H4 (cell line): ENCODE measurements around the gene C1orf21. TPM values are rescaled to one million over a fixed set of nuclear protein-coding genes. Genes with fewer than 3 reads are reported as not detected.

Experiments
- DNase-seq: peaks from one replicate; pipeline ENCODE4 v3.0.0-alpha.2; 2015; ENCODE audit warnings: low spot score
- total RNA-seq: library from RNA; depleted of rRNA; stranded (reverse); fragments of >200 nt; shearing (Covaris generic); gene quantifications from 2 replicates; pipeline ENCODE4 v1.2.3, GENCODE V29; 2014

Gene C1orf21
- total RNA-seq, 1 experiment from 2014 or later: 24.0 TPM

DNA sequence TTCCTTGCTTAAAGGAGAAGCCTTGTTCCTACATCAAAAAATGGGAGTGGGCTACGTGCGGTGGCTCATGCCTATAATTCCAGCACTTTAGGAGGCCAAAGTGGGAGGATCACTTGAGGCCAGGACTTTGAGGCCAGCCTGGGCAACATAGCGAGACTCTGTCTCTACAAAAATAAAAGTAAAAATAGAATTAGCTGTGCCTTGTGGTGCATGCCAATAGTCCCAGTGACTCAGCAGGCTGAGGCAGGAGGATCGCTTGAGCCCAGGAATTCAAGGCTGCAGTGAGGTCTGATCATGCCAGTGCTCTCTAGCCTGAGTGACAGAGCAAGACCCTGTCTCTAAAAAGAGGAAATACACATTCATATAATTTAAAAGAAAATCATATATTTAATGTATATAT, 127.1 kb downstream of the C1orf21 start:
- peak; percentile 58 for DNase-seq

DNA sequence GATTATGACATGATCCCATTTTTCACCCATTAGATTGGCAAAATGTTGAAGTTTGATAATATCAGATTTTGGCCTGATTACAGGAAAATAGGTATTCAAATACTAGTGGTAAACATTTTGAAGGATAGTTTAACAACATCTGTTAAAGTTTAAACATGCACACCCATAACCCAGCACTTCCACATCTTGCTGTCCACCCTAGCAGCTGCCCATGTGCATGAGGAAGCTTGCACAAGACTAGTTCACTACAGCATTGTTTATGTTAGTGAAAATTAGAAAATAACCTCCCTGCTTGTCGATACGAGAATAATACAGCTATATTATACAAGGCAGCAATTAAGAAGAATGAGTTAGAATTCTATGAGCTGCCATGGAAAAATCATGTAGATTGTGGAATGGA, 127.6 kb downstream of the C1orf21 start:
- no peak for DNase-seq

DNA sequence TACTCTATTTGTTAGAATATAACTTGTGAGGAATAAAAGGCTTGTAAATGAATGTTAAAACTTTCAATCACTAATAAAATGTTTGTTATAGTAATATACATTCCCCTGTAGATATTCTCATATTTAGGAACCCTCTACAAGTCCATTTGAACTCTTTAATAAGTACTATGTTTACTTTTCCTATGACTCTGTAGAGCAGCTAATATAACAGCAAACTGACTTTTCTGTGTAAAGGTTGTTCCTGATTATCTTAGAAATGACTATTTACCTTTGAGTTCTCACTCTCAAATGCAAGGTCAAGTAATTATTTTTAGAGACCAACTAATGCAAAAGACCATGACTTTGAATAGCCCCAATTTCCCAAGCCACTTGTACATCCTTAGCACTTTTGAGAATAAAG, 130.3 kb downstream of the C1orf21 start:
- DNase-seq: no peak

DNA sequence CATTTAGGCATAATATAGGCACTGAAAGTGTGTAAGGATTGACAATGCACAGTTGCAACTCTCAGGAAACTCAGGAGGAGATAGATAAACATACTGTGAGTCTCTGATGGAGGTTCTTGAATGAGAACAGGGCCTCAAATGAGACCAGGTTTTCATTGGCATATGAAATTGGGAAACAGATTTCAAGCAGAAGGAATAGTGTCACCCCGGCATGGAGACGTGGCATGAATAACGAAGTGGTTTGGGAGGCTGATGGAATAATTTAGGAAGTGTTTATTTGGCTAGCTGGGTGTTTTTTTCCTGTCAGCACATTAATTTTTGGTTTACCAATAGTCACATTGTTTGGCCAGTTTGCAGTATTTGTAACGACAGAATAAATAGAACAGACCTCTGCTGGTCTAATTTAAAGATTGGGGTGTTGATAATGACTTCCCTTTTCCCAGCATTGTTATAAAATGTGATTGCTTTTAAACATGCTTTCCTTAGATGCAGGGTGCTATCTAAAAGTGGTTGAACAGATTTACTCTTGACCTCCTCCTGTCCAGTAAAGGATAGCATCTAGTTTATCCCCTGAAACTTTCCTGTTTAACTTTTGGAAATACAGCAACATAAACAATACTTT, 132.0 kb downstream of the C1orf21 start:
- no peak for DNase-seq

DNA sequence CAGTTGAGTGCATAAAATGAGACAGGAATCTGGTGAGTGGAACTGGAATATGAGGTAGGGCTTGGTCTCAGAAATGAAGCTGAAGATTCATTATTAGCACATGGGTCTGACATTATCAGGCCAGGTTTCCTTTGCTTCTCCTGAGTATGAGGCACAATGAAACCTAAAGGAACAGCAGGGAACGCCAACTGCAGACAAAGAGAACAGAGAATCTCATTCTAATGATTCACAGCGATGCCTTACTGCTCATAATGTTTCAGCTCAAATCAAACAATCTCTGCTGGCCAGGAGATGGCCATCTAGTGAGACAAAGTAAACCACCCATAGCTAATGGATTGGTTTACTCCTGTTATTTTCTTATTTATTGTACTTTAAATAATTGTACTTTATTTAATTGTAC, 133.5 kb downstream of the C1orf21 start:
- no peak for DNase-seq

DNA sequence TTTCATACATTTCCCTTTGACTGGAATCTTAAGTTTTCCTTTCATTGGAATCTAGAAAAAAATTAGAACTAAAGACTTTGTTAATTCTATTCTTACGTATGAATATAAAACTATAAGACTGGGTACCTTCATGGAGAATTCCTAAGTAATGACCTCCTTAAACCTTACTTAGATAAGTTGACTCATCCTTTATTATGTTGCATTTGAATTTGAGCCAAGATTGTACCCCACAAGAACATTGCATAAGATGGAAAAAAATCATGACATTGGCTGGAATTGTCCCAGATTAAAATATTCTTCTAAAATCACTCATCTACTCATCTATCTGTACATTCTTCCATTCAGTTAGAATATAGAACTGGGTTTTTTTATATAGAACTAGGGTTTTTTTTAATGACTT, 137.4 kb downstream of the C1orf21 start:
- no peak for DNase-seq

DNA sequence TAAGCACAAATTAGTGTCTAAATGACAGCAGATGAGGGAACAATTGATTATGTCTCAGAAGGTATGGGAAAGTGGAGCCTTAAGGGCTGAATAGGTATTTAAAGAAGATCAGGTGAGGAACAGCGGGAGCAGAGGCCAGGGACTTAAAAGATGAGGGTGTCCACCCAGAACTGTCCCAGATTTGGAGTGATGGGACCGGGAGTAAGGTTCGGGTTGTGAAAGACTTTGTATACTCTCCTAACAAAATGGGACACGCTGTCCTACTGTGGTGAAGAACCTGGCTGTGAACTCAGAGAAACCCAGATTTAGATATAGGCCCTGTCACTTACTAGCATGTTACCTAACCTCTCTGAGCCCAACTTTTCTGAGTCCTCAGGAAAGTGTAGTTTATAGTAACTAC, 140.6 kb downstream of the C1orf21 start:
- DNase-seq: no peak

DNA sequence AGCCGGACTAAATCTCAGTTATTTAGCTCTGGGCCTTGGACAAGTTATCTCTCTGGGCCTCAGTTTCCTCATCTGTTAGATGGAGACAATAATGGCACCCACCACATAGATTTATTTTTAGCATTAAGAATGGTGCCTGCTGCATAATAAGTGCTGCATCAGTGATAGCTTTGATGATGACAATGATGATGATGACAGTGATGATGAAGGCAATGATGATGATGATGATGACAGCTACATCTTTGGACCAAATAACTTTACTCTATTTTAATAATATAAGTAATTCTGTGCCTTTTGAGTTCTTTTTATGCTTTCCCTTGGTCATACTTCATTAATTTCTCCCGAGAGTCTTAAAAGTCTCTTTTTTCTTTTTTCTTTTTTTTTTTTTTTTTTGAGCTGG, 143.4 kb downstream of the C1orf21 start:
- DNase-seq: no peak

DNA sequence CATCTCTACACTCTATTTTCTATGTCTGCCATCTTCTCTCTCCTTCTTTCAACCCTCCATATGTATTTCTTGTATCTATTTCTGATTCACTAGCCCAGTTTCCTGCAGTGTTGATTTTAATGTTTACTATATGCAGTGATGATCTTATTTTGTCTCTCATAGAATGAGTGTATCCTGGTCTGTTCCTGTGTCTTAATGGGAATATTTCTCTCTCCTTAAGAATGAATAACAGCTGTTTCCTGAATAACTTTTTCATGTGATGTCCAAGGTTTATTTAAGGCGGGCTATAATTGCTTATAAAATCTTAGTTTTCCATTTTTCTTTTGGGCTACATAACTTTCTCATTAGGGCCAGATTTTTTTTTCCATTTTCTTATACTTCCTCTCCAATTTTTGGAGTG, 144.5 kb downstream of the C1orf21 start:
- no peak for DNase-seq

DNA sequence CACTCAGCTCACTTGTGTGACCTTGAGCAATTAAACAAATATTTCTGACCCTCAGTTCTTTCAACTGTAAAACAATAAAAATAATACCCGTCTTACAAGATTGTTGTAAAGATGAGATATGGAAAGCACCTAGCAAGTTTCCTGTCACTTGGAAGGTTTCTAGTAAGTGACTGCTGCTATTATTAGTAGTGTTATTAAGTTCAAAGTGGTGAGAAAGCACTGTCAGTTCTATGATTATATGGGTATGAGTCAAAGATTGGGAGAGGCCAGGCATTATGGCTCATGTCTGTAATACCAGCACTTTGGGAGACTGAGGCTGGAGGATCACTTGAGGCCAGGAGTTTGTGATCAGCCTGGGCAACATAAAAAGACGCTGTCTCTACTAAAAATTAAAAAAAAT, 145.4 kb downstream of the C1orf21 start:
- no peak for DNase-seq

DNA sequence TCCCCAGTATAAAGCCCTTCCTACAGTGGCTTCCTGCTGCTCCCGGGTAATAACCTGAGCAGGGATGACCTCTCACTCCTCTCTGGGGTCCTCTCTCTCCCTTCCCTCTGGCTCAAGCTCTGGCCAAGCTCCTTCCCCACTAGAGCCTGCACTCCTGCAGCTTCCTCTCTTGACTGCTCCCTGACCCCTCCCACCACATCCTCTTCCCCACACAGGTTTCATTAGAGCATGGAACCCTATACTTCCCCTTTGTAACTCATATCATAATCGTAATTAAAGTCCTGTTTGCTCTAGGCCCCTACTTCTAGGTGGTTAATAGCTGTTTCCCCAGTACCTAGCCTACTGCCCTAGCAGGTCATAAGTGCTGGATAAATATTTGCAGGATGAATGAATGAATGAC, 146.2 kb downstream of the C1orf21 start:
- DNase-seq: no peak

DNA sequence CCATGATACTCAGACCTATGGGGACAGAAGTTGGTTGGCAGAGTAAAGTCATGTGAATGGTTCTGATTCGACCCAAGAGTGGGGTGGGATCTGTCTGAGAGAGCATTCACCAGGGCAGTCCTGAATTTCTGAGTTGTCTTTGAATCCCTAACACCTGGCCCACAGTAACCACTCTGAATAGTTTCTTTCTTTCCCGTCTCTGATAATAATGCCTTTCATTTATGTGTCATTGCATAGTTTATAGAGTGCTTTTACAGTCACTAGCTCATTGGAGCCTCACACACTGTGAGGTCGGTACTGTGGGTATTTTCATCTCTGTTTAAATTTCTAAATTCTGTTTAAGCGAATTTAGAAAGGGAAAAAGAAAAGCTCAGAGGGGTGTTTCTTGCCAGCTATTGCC, 147.1 kb downstream of the C1orf21 start:
- no peak for DNase-seq

DNA sequence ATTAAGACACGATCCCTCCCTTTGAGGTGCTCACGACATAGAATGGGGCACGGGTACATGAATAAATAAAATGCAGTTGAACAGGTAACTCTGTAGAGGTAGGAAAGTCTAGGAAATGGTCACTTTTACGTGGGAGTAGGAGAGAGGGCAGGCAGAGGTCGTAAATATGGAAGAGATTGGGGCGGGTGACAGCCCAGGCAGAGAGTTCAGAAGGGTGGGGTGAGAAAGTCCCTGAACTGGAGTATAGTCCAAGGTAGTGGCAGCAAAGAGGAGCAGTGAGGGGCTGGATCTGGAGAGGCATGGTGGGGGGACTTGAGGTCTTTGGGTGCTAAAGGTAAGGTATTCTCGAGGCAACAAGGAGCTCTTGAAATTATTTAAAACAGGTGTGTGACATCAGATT, 147.9 kb downstream of the C1orf21 start:
- no peak for DNase-seq

DNA sequence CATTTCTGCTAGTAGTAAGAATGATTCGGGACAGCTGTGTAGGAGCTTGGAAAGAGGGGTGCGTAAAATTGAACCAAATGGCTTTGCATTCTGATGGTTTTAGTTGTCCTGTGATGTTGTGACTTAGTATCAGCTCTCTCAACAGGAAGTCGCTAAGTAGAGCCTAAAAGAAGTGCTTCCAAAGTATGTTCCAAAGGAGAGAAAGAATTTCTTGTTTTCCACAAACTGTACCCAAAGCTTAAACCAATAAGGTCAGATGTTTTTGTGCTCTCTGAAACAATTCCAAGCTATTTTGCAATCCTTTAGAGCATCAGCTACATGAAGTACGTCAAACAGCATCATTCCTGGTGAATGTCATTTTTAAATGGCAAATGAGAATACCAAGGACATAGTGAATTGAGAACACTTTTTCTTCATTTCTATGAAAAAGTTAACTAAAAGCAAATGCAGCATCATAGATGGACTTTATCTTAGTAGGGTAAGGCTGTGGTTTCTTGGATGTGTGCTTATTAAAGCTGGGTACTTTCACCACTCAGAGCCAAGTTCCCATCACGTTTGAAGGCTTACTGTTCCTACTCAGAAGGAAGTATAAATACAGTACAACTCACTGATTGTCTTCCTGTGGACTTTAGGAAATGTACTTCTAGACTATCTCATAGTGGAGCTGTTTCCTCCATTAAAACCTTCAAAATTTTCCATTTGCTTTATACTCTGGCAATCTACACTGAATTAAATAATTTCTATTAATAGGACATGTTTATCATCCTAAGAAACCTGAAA, 148.6 kb downstream of the C1orf21 start:
- no peak for DNase-seq

DNA sequence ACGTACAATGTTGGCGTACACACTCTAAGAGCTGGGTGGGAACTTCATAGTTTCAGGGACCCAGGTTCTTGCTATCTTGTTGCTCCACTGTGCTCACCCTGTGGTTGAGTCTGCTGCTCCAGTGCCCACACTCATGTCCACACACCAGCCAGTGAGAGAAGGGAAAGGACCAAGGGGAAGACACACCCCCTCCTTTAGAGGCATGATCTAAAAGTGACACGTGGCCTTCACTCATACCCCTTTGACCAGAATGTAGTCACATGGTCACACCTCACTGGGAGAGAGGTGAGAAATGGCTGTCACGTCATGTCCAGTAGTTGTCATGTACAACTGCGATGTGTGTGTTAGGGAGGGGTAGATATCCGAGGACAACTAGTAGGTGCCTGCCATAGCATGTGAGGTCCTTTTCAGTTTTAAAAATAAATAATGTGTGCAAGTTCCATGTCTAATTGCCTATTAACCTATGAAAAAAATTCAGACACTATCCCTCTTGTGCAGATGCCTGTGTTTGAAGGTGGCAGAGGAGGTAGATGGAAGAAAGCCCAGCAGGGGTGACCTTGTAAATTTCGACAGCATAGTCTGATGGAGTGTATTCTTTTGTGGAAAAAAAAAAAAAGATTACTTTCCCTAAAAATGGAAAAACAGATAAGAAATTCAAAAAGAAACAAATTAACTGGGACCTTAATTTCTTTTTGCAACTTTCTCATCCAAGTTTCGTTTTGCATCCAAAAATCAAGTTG, 149.6 kb downstream of the C1orf21 start:
- DNase-seq: no peak

DNA sequence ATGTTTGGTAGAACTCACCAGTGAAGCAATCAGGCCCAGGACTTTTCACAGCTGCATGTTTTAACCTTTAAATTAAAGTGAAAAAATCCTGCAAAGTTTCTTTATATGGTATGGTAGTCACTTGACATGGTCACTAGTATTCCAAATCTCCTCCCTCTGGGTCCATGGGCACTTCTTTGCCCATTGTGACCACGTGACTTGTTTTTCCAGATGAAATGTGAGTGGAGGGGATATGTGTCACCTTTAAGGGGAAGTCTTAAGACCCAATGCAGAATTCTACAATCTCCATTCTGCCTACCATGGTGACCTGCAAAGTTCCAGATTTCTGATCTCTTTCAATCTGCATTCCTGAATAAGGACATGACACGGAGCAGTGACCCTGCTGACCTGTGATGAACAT, 152.8 kb downstream of the C1orf21 start:
- no peak for DNase-seq

DNA sequence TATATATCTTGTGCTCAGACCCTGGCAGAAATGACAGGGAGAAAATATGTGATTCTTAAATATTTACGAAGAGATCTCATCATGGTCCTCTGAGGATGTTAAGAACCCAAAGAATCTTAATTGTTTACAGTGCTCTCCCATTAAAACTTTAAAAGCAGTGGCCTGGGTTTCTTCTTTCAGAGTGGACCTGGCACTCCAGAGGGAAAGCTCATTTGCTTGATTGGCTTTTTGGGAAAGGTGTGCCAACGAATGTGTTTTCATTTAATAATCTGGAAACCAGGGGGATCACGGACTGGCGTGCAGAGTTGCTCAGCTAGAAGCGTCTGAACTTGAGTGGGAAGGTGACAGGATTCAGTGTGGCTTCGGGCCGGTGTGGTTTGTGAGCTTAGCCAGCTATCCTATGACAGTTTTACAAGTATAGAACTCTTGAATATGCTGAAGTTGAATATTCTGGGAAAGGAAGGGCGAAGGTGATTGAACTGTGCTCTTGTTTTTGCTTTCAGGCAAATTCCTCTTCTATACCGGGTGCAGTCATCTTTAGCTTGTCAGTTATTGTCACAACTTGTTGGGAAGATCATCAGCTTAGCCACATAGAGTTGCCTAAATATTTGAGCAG, 154.8 kb downstream of the C1orf21 start:
- DNase-seq: no peak

DNA sequence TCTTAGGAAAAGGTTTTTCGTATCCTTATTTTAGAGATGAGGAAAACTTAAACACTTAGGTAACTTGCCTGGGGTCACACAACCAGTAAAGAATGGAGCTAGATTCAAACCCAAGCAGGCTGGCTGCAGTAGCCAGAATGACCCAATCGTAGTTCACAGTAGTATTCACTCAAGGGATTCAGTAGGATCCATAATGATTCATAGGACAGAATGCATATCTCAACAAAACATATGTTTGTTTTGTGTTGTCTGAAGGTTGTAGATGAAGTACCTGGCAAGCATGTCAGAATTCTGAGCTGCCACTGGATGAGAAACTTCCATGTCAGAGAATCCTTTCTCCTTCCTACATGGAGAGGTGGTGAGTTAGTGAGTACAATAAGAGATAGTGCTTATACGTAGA, 155.5 kb downstream of the C1orf21 start:
- no peak for DNase-seq

DNA sequence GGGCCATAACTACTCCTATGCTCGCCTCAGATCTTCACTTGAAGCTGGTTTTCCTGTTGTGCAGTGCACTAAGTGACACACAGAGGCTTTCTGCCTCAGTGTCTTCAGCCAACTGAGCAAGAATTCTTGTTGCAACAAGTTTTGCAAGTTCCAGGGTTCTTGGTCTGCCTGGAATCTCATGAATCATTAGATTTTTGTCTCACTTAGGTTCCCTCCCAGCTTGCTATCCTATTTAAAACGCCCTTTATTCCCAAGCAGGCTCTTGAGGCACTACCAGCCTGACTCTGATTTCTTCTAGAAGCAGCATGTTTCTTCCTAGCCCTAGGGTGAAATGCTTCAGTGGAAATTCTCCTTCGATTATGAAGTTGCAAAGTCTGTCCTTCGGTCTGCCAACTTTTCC, 158.8 kb downstream of the C1orf21 start:
- DNase-seq: no peak

DNA sequence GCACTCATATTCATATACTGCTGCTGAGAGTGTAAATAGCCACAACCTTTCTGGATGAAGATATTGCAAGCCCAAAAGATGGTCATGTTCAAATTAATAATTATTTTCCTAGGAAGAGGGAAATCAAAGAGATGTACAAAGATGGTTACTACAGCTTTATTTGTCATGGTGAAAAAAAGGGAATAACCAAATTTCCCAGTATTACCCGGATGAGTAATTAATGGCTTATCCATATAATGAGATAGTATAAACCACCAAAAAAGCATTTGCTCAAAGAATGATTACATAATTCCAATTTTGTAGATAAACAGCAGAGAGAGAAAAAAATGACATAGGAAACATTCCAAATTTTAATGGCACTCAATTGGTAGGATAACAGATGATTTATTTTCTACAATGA, 165.6 kb downstream of the C1orf21 start:
- DNase-seq: no peak

DNA sequence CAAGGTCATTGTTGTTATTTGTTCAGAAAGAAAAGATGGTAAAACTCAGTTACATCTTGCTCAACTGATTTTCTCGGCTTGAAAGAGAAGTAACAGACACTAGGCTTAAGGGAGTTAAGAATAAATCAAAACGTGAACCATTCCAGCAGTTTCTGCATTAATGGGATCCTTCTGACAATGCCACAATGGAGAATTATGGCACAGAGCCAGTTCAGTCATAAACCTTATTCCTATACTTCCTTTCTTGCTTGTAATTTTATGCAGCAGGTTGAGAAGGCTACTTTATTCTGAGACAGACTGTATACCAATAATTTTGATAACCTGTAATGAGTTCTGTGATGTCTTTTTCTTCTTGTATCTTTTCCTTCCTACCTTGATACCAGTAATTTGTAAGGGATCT, 167.0 kb downstream of the C1orf21 start:
- no peak for DNase-seq
